Progenitor cell of endocrine pancreas (in vitro differentiated cells): ENCODE measurements around the gene SLC24A4. TPM values are rescaled to one million over a fixed set of nuclear protein-coding genes. Genes with fewer than 3 reads are reported as not detected.

ENCODE experiments used
- DNase-seq: peaks from one replicate; pipeline ENCODE4 v3.0.0; 2021; ENCODE audit warnings: low spot score; ENCODE audit not compliant: unreplicated experiment
- H3K27ac Mint-ChIP-seq: 2 replicates; pipeline ENCODE4 v1.8.0; 2021; ENCODE audit warnings: mild to moderate bottlenecking, moderate library complexity, mixed read lengths
- H3K27me3 Mint-ChIP-seq: 2 replicates; pipeline ENCODE4 v1.8.0; 2021; ENCODE audit warnings: mixed read lengths
- H3K36me3 Mint-ChIP-seq: 2 replicates; pipeline ENCODE4 v1.8.0; 2022; ENCODE audit warnings: mixed read lengths; ENCODE audit not compliant: insufficient read depth
- H3K4me1 Mint-ChIP-seq: 2 replicates; pipeline ENCODE4 v1.8.0; 2021; ENCODE audit warnings: low read depth, mixed read lengths
- H3K4me3 Mint-ChIP-seq: 2 replicates; pipeline ENCODE4 v1.8.0; 2021; ENCODE audit warnings: low read depth, mild to moderate bottlenecking, moderate library complexity, mixed read lengths
- H3K9me3 Mint-ChIP-seq: 2 replicates; pipeline ENCODE4 v1.8.0; 2021; ENCODE audit warnings: low read depth, mixed read lengths
- total RNA-seq: library from RNA; stranded (reverse); gene quantifications from 2 replicates; pipeline ENCODE4 v1.2.1, GENCODE V29; 2021
- TF ChIP-seq, protein P1 (sequence below): fragments of 200-600 bp; sonication (generic); IDR thresholded peaks from one replicate; pipeline ENCODE4 v1.5.0; 2021; ENCODE audit warnings: antibody characterized with exemption, mild to moderate bottlenecking; ENCODE audit not compliant: unreplicated experiment

SLC24A4 gene
- total RNA-seq, 1 donor from 2014 or later: not detected

- H3K27me3 Mint-ChIP-seq: peaks cover 24% of the 10 kb centered on the region
- no peaks in the 10 kb centered on the region for H3K36me3 Mint-ChIP-seq
- TF ChIP-seq, protein P1, sequence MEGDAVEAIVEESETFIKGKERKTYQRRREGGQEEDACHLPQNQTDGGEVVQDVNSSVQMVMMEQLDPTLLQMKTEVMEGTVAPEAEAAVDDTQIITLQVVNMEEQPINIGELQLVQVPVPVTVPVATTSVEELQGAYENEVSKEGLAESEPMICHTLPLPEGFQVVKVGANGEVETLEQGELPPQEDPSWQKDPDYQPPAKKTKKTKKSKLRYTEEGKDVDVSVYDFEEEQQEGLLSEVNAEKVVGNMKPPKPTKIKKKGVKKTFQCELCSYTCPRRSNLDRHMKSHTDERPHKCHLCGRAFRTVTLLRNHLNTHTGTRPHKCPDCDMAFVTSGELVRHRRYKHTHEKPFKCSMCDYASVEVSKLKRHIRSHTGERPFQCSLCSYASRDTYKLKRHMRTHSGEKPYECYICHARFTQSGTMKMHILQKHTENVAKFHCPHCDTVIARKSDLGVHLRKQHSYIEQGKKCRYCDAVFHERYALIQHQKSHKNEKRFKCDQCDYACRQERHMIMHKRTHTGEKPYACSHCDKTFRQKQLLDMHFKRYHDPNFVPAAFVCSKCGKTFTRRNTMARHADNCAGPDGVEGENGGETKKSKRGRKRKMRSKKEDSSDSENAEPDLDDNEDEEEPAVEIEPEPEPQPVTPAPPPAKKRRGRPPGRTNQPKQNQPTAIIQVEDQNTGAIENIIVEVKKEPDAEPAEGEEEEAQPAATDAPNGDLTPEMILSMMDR: no peak
- H3K9me3 Mint-ChIP-seq: no peaks in the 10 kb centered on the region
- DNase-seq: no peak
- H3K27ac Mint-ChIP-seq: no peak overlapping the region
- no peak overlapping the region for H3K4me3 Mint-ChIP-seq
- no peaks in the 10 kb centered on the region for H3K4me1 Mint-ChIP-seq
These were observed 169.3 kb downstream of the SLC24A4 start for GRCh38 chr14:92492258-92492657.

DNA sequence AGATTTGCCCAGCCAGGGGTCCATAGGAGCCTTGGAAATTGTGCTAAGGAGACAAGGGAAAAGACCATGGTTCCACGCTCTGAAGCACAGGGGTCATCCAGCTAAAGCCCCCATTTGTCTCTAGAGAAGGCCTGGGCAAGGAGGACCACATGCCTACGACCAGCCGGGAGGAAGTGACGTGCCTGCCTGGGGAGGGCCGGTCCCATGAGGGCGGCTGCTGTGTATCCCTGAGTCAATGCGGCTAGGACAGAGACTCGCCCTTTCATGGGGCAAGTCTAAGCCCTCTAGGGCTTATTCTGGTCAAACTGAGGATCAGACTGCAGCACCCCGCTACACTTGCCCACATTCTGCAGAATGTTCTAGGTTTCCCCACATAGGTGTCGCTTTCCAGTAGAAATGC lies 170.1 kb downstream of the SLC24A4 start:
- no peak overlapping the region for H3K4me3 Mint-ChIP-seq
- no peak for DNase-seq
- H3K36me3 Mint-ChIP-seq: no peaks in the 10 kb centered on the region
- TF ChIP-seq, protein P1: no peak
- H3K27ac Mint-ChIP-seq: no peak overlapping the region
- peaks cover 21% of the 10 kb centered on the region for H3K27me3 Mint-ChIP-seq
- H3K4me1 Mint-ChIP-seq: no peaks in the 10 kb centered on the region
- H3K9me3 Mint-ChIP-seq: no peaks in the 10 kb centered on the region

GRCh38 chr14:92493492-92493891 lies 170.5 kb downstream of the SLC24A4 start:
- H3K9me3 Mint-ChIP-seq: no peaks in the 10 kb centered on the region
- H3K27me3 Mint-ChIP-seq: peaks cover 21% of the 10 kb centered on the region
- no peak overlapping the region for H3K4me3 Mint-ChIP-seq
- H3K36me3 Mint-ChIP-seq: no peaks in the 10 kb centered on the region
- DNase-seq: no peak
- TF ChIP-seq, protein P1: no peak
- H3K4me1 Mint-ChIP-seq: no peaks in the 10 kb centered on the region
- H3K27ac Mint-ChIP-seq: no peak overlapping the region

DNA sequence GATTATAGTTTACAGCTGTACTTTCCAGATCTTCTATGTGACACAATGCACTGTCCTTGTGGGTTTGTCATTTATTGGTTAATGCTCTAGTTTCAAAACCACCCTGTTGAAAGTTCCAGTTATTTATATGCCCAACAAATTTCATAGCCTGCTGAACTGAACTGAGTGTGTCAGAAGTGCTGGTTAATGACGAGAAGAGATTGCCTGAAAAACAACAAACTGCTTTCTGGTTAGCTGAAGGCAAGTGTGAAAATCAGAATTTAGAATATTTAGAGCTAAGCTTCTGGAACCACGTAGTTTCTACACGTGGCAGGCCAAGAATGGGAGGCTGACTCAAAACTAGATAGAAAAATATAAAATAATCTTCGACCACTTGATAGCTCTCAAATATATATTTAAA lies 171.5 kb downstream of the SLC24A4 start:
- H3K36me3 Mint-ChIP-seq: no peaks in the 10 kb centered on the region

DNA sequence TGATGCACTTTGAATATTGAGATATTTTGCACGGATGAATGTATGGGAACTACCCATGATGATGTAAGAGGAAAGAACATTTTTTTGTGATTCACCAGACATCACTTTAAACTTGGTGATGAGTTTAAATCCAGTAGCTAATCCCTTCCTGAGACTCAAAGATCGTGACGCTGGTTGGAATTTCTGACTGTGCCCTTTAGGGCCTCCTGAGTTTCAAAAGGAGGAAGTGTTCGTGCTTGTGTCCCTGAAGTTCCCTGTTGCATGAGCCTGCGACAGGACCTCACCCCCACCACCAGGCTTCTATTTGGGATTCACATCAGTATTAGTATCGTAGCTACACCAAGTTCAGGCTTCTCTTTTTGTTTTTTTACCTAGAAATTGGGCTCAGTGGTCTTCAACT lies 172.1 kb downstream of the SLC24A4 start:
- no peaks in the 10 kb centered on the region for H3K36me3 Mint-ChIP-seq
- no peaks in the 10 kb centered on the region for H3K9me3 Mint-ChIP-seq
- H3K27ac Mint-ChIP-seq: no peak overlapping the region
- no peaks in the 10 kb centered on the region for H3K4me1 Mint-ChIP-seq
- DNase-seq: no peak
- TF ChIP-seq, protein P1: no peak
- H3K27me3 Mint-ChIP-seq: peaks cover 15% of the 10 kb centered on the region
- H3K4me3 Mint-ChIP-seq: no peak overlapping the region

More for the DNA sequence above, 171.5 kb downstream of the SLC24A4 start:
- H3K27me3 Mint-ChIP-seq: peaks cover 18% of the 10 kb centered on the region
- H3K4me1 Mint-ChIP-seq: no peaks in the 10 kb centered on the region
- TF ChIP-seq, protein P1: no peak
- no peaks in the 10 kb centered on the region for H3K9me3 Mint-ChIP-seq
- no peak overlapping the region for H3K4me3 Mint-ChIP-seq
- DNase-seq: no peak
- no peak overlapping the region for H3K27ac Mint-ChIP-seq
